ENCODE measurements around the gene GPC5. TPM values are rescaled to one million over a fixed set of nuclear protein-coding genes. Genes with fewer than 3 reads are reported as not detected.
A peak's percentile ranks its signal among the peaks of the same experiment; 100 is the strongest.

GPC5 gene
- total RNA-seq, 8 experiments from 2014 or later = 0.10 to 4.1 (median 2.3) TPM; not detected in 2

- H3K4me1 ChIP-seq (replicated peaks in 1 of 2) = no peaks in the 10 kb centered on the region
- in situ Hi-C loops (cut with MboI; ENCODE audit: low pct_unique_long_range_greater_than_20kb in 2 of 9, low sequenced_read_pairs in 9 of 9, unreplicated experiment in 9 of 9) = no loop called here
- H3K4me3 ChIP-seq = no peak overlapping the region
- 5 to 95% (median 74%) methylated on average over 2 to 3 of the region's 3 CpGs for WGBS, 10 experiments
- H3K27ac ChIP-seq = no peak overlapping the region
- no peak for ATAC-seq (replicated peaks in 6 of 8)
Measured at GRCh38 chr13:92547266-92547665, 1148.8 kb downstream of the GPC5 start.

GRCh38 chr13:92549276-92549675 lies 1150.9 kb downstream of the GPC5 start:
- 0 to 100% (median 56%) methylated on average over 1 of the region's 1 CpG for WGBS, 10 experiments
- no peak for ATAC-seq (replicated peaks in 6 of 8)
- in situ Hi-C loops (cut with MboI; ENCODE audit: low pct_unique_long_range_greater_than_20kb in 2 of 9, low sequenced_read_pairs in 9 of 9, unreplicated experiment in 9 of 9) = no loop called here

GRCh38 chr13:92553470-92554114 lies 1155.2 kb downstream of the GPC5 start:
- H3K27ac ChIP-seq = no peak overlapping the region
- no peaks in the 10 kb centered on the region for H3K4me1 ChIP-seq (replicated peaks in 1 of 2)
- in situ Hi-C loops (cut with MboI; ENCODE audit: low pct_unique_long_range_greater_than_20kb in 2 of 9, low sequenced_read_pairs in 9 of 9, unreplicated experiment in 9 of 9) = no loop called here
- H3K4me3 ChIP-seq = no peak overlapping the region
- ATAC-seq (replicated peaks in 6 of 8) = no peak
- WGBS, 10 experiments = 17 to 100% (median 85%) methylated on average over 2 to 3 of the region's 3 CpGs; no CpG with 5 or more reads in 1 of the 10 experiments

More at GRCh38 chr13:92549276-92549675, 1150.9 kb downstream of the GPC5 start:
- Histone ChIP-seq H3K4me1 (replicated peaks in 1 of 2) (no peaks in the 10 kb centered on the region), H3K4me3 (no peak overlapping the region), H3K27ac (no peak overlapping the region)

GRCh38 chr13:92560883-92561282 lies 1162.5 kb downstream of the GPC5 start:
- 0 to 93% (median 18%) methylated on average over 2 to 5 of the region's 5 CpGs; no CpG with 5 or more reads in 3 of the 10 experiments for WGBS, 10 experiments
- no peak for ATAC-seq (replicated peaks in 6 of 8)
- H3K4me3 ChIP-seq = no peak overlapping the region
- H3K27ac ChIP-seq = no peak overlapping the region
- in situ Hi-C loops (cut with MboI; ENCODE audit: low pct_unique_long_range_greater_than_20kb in 2 of 9, low sequenced_read_pairs in 9 of 9, unreplicated experiment in 9 of 9) = no loop called here
- no peaks in the 10 kb centered on the region for H3K4me1 ChIP-seq (replicated peaks in 1 of 2)

- Histone ChIP-seq H3K4me3 (no peak overlapping the region), H3K4me1 (replicated peaks in 1 of 2) (peaks cover 0 to 2% of the 10 kb centered on the region in 2 donors), H3K27ac (no peak overlapping the region)
- in situ Hi-C loops (cut with MboI; ENCODE audit: low pct_unique_long_range_greater_than_20kb in 2 of 9, low sequenced_read_pairs in 9 of 9, unreplicated experiment in 9 of 9) = no loop called here
- ATAC-seq (replicated peaks in 6 of 8) = no peak
- WGBS, 10 experiments = 0 to 100% (median 90%) methylated on average over 1 to 2 of the region's 2 CpGs
Measured at GRCh38 chr13:92564942-92565341, 1166.5 kb downstream of the GPC5 start.

GRCh38 chr13:92566767-92567166 lies 1168.3 kb downstream of the GPC5 start:
- in situ Hi-C loops (cut with MboI; ENCODE audit: low pct_unique_long_range_greater_than_20kb in 2 of 9, low sequenced_read_pairs in 9 of 9, unreplicated experiment in 9 of 9) = no loop called here
- H3K4me3 ChIP-seq = no peak overlapping the region
- peaks cover 0 to 2% of the 10 kb centered on the region in 2 donors for H3K4me1 ChIP-seq (replicated peaks in 1 of 2)
- ATAC-seq (replicated peaks in 6 of 8) = no peak
- no peak overlapping the region for H3K27ac ChIP-seq

- ATAC-seq (replicated peaks in 6 of 8) = no peak
- 0 to 86% (median 32%) methylated on average over 1 to 4 of the region's 4 CpGs for WGBS, 10 experiments
- no peak overlapping the region for H3K4me3 ChIP-seq
- no peak overlapping the region for H3K27ac ChIP-seq
- H3K4me1 ChIP-seq (replicated peaks in 1 of 2) = peaks cover 3 to 9% of the 10 kb centered on the region in 2 donors
- in situ Hi-C loops (cut with MboI; ENCODE audit: low pct_unique_long_range_greater_than_20kb in 2 of 9, low sequenced_read_pairs in 9 of 9, unreplicated experiment in 9 of 9) = no loop called here
Measured at GRCh38 chr13:92572190-92572589, 1173.8 kb downstream of the GPC5 start.

- no peak overlapping the region for H3K4me3 ChIP-seq
- 8 to 100% (median 67%) methylated on average over 1 to 10 of the region's 10 CpGs for WGBS, 10 experiments
- in situ Hi-C loops (cut with MboI; ENCODE audit: low pct_unique_long_range_greater_than_20kb in 2 of 9, low sequenced_read_pairs in 9 of 9, unreplicated experiment in 9 of 9) = no loop called here
- peak in 5 of 8 experiments; percentile 49 to 87 (median 59) for ATAC-seq (replicated peaks in 6 of 8)
- H3K27ac ChIP-seq = no peak overlapping the region
- peaks cover 3 to 9% of the 10 kb centered on the region in 2 donors for H3K4me1 ChIP-seq (replicated peaks in 1 of 2)
Measured at GRCh38 chr13:92573467-92574057, 1175.1 kb downstream of the GPC5 start.

- H3K27ac ChIP-seq = no peak overlapping the region
- WGBS, 10 experiments = 0 to 100% (median 83%) methylated on average over 1 of the region's 1 CpG; no CpG with 5 or more reads in 2 of the 10 experiments
- H3K4me3 ChIP-seq = no peak overlapping the region
- H3K4me1 ChIP-seq (replicated peaks in 1 of 2) = peaks cover 3 to 10% of the 10 kb centered on the region in 2 donors
- in situ Hi-C loops (cut with MboI; ENCODE audit: low pct_unique_long_range_greater_than_20kb in 2 of 9, low sequenced_read_pairs in 9 of 9, unreplicated experiment in 9 of 9) = no loop called here
- ATAC-seq (replicated peaks in 6 of 8) = no peak
Measured at GRCh38 chr13:92574499-92574898, 1176.1 kb downstream of the GPC5 start.

GRCh38 chr13:92575777-92576176 lies 1177.4 kb downstream of the GPC5 start:
- H3K4me3 ChIP-seq = no peak overlapping the region
- in situ Hi-C loops (cut with MboI; ENCODE audit: low pct_unique_long_range_greater_than_20kb in 2 of 9, low sequenced_read_pairs in 9 of 9, unreplicated experiment in 9 of 9) = no loop called here
- H3K27ac ChIP-seq = no peak overlapping the region
- whole genome bisulfite sequencing, 10 experiments = 0 to 100% (median 100%) methylated on average over 1 to 2 of the region's 2 CpGs; no CpG with 5 or more reads in 3 of the 10 experiments
- no peak for ATAC-seq (replicated peaks in 6 of 8)
- H3K4me1 ChIP-seq (replicated peaks in 1 of 2) = peaks cover 3 to 9% of the 10 kb centered on the region in 2 donors

- 33 to 100% (median 85%) methylated on average over 1 to 6 of the region's 6 CpGs; no CpG with 5 or more reads in 2 of the 10 experiments for WGBS, 10 experiments
- H3K4me3 ChIP-seq = no peak overlapping the region
- no peak overlapping the region for H3K27ac ChIP-seq
- ATAC-seq (replicated peaks in 6 of 8) = no peak
- H3K4me1 ChIP-seq (replicated peaks in 1 of 2) = peaks cover 0 to 2% of the 10 kb centered on the region in 2 donors
- in situ Hi-C loops (cut with MboI; ENCODE audit: low pct_unique_long_range_greater_than_20kb in 2 of 9, low sequenced_read_pairs in 9 of 9, unreplicated experiment in 9 of 9) = no loop called here
Measured at GRCh38 chr13:92578358-92578757, 1179.9 kb downstream of the GPC5 start.

- H3K4me3 ChIP-seq = no peak overlapping the region
- in situ Hi-C loops (cut with MboI; ENCODE audit: low pct_unique_long_range_greater_than_20kb in 2 of 9, low sequenced_read_pairs in 9 of 9, unreplicated experiment in 9 of 9) = no loop called here
- no peaks in the 10 kb centered on the region for H3K4me1 ChIP-seq (replicated peaks in 1 of 2)
- no peak for ATAC-seq (replicated peaks in 6 of 8)
- no peak overlapping the region for H3K27ac ChIP-seq
- WGBS, 10 experiments = 0 to 100% (median 76%) methylated on average over 1 to 4 of the region's 4 CpGs; no CpG with 5 or more reads in 2 of the 10 experiments
Measured at GRCh38 chr13:92589955-92590354, 1191.5 kb downstream of the GPC5 start.

GRCh38 chr13:92590503-92590908 lies 1192.1 kb downstream of the GPC5 start:
- ATAC-seq (replicated peaks in 6 of 8) = no peak
- H3K4me3 ChIP-seq = no peak overlapping the region
- in situ Hi-C loops (cut with MboI; ENCODE audit: low pct_unique_long_range_greater_than_20kb in 2 of 9, low sequenced_read_pairs in 9 of 9, unreplicated experiment in 9 of 9) = no loop called here
- no peaks in the 10 kb centered on the region for H3K4me1 ChIP-seq (replicated peaks in 1 of 2)
- WGBS, 10 experiments = 24 to 94% (median 79%) methylated on average over 2 to 5 of the region's 5 CpGs
- no peak overlapping the region for H3K27ac ChIP-seq

- no peaks in the 10 kb centered on the region for H3K4me1 ChIP-seq (replicated peaks in 1 of 2)
- 4 to 97% (median 60%) methylated on average over 3 to 5 of the region's 5 CpGs; no CpG with 5 or more reads in 3 of the 10 experiments for WGBS, 10 experiments
- no peak overlapping the region for H3K27ac ChIP-seq
- ATAC-seq (replicated peaks in 6 of 8) = no peak
- H3K4me3 ChIP-seq = no peak overlapping the region
- in situ Hi-C loops (cut with MboI; ENCODE audit: low pct_unique_long_range_greater_than_20kb in 2 of 9, low sequenced_read_pairs in 9 of 9, unreplicated experiment in 9 of 9) = no loop called here
Measured at GRCh38 chr13:92591117-92591516, 1192.7 kb downstream of the GPC5 start.

All from motor neuron (in vitro differentiated cells).